Aorta (tissue), 5 donors: ENCODE measurements around the gene ABCG1. TPM values are rescaled to one million over a fixed set of nuclear protein-coding genes. Genes with fewer than 3 reads are reported as not detected.

Experiments used
- ATAC-seq: fragments of 200-7000 bp; cut with Tn5 transposase; one replicate; pipeline ENCODE4 v1.9.1; 2022; ENCODE audit warnings: moderate library complexity; ENCODE audit not compliant: low FRiP score
- DNase-seq, 2 donors: peaks; one replicate each; pipeline ENCODE4 v3.0.0-alpha.2; 2020
- H3K27ac ChIP-seq, 2 donors: one replicate each; pipeline ENCODE4 v1.5.1; 2013; ENCODE audit warnings: low read length in 2 of 2, mild to moderate bottlenecking in 2 of 2, moderate library complexity in 2 of 2, control low read depth in 1 of 2, inconsistent platforms in 1 of 2, low read depth in 1 of 2
- H3K27me3 ChIP-seq, 2 donors: one replicate each; pipeline ENCODE4 v1.6.1; 2013; ENCODE audit warnings: control low read depth in 1 of 2, low read length in 1 of 2, mild to moderate bottlenecking in 1 of 2, moderate library complexity in 1 of 2; ENCODE audit not compliant: insufficient read depth in 2 of 2, control insufficient read depth in 1 of 2
- H3K36me3 ChIP-seq, 2 donors: one replicate each; pipeline ENCODE4 v1.6.1; 2013; ENCODE audit warnings: control low read depth in 1 of 2, low read length in 1 of 2, mild to moderate bottlenecking in 1 of 2; ENCODE audit not compliant: insufficient read depth in 2 of 2, control insufficient read depth in 1 of 2
- H3K4me1 ChIP-seq, 2 donors: one replicate each; pipeline ENCODE4 v1.6.1; 2013; ENCODE audit warnings: low read length in 2 of 2, control low read depth in 1 of 2, mild to moderate bottlenecking in 1 of 2, moderate library complexity in 1 of 2; ENCODE audit not compliant: insufficient read depth in 2 of 2, control insufficient read depth in 1 of 2
- H3K4me3 ChIP-seq, 2 donors: one replicate each; pipeline ENCODE4 v1.5.1; 2013; ENCODE audit warnings: low read length in 2 of 2, control low read depth in 1 of 2, mild to moderate bottlenecking in 1 of 2
- H3K9me3 ChIP-seq: one replicate; pipeline ENCODE4 v1.6.1; 2013; ENCODE audit warnings: mild to moderate bottlenecking, low read length; ENCODE audit not compliant: control insufficient read depth
- WGBS, 2 donors: extraction: QIAGEN DNeasy Blood & Tissue Kit; methylation state at CpG; one replicate each; pipeline ENCODE4 v1.1.7; 2013; 5-methylcytosine and 5-hydroxymethylcytosine counted together
- intact Hi-C, 2 donors: fragments of 100-400 bp; cut with DNase I; formaldehyde crosslinking; loops; one replicate each; pipeline versions ENCODE4 v1.14.2 to v1.15.0; 2022
- polyA plus RNA-seq, 2 donors: library from polyadenylated mRNA; stranded (reverse); fragments of 200-250 nt; gene quantifications; one replicate each; pipeline ENCODE4 v1.2.3, GENCODE V29; 2013
- total RNA-seq, 2 donors: library from RNA; stranded (reverse); fragmentation: NEBNext Ultra II Directional; extraction: Animal tissue kit (Norgen Biotek cat#: 25700); gene quantifications; one replicate each; pipeline ENCODE4 v1.2.1, GENCODE V29; 2021
- donor health status: healthy with polysubstance abuse.
- donor health status: Bipolar disorder and iron deficiency.
- donor health status: DM: no; HTN: no; CAD: no.
- donor health status: DM: no; HTN: no; CAD: no.
- donor health status: DM: yes; HTN: yes; CAD: no.

Gene ABCG1
- total and polyA plus RNA-seq, 4 donors, result 4.8 to 24.2 (median 13.1) TPM

GRCh38 chr21:42225571-42226155 lies 6.7 kb downstream of the ABCG1 start:
- intact Hi-C loops, result no loop called here
- H3K36me3 ChIP-seq, result no peaks in the 10 kb centered on the region
- no peaks in the 10 kb centered on the region for H3K4me1 ChIP-seq
- no peaks in the 10 kb centered on the region for H3K27me3 ChIP-seq
- no peak for ATAC-seq
- no peaks in the 10 kb centered on the region for H3K9me3 ChIP-seq
- DNase-seq, result no peak
- WGBS, 2 donors, result 93 to 94% methylated on average over 13 of the region's 13 CpGs
- H3K27ac ChIP-seq, result no peak overlapping the region
- no peak overlapping the region for H3K4me3 ChIP-seq

- Histone ChIP-seq H3K9me3 (no peaks in the 10 kb centered on the region), H3K4me3 (no peak overlapping the region), H3K27ac (no peak overlapping the region), H3K27me3 (no peaks in the 10 kb centered on the region), H3K4me1 (no peaks in the 10 kb centered on the region), H3K36me3 (no peaks in the 10 kb centered on the region)
- no peak for DNase-seq
- 83 to 85% methylated on average over 2 of the region's 2 CpGs for WGBS, 2 donors
- intact Hi-C loops, result no loop called here
- no peak for ATAC-seq
Measured at GRCh38 chr21:42226626-42227025, 7.7 kb downstream of the ABCG1 start.

- Histone ChIP-seq H3K27ac (no peak overlapping the region), H3K27me3 (no peaks in the 10 kb centered on the region), H3K36me3 (no peaks in the 10 kb centered on the region), H3K9me3 (no peaks in the 10 kb centered on the region), H3K4me1 (peaks cover 0 to 2% of the 10 kb centered on the region in 2 donors), H3K4me3 (no peak overlapping the region)
- DNase-seq (peak; percentile 92 to 95), ATAC-seq (peak; percentile 93)
- intact Hi-C loops, result no loop called here
- 68 to 72% methylated on average over 10 of the region's 10 CpGs for WGBS, 2 donors
Measured at GRCh38 chr21:42227909-42228708, 9.2 kb downstream of the ABCG1 start.

GRCh38 chr21:42228709-42229220 lies 9.8 kb downstream of the ABCG1 start:
- 94 to 95% methylated on average over 11 of the region's 11 CpGs for WGBS, 2 donors
- Histone ChIP-seq H3K9me3 (no peaks in the 10 kb centered on the region), H3K36me3 (no peaks in the 10 kb centered on the region), H3K27me3 (no peaks in the 10 kb centered on the region), H3K4me3 (no peak overlapping the region), H3K4me1 (peaks cover 0 to 2% of the 10 kb centered on the region in 2 donors), H3K27ac (no peak overlapping the region)
- no peak for DNase-seq
- no peak for ATAC-seq
- intact Hi-C loops, result no loop called here

- Histone ChIP-seq H3K4me1 (peaks cover 0 to 2% of the 10 kb centered on the region in 2 donors), H3K9me3 (no peaks in the 10 kb centered on the region), H3K27me3 (no peaks in the 10 kb centered on the region), H3K36me3 (no peaks in the 10 kb centered on the region), H3K4me3 (no peak overlapping the region), H3K27ac (no peak overlapping the region)
- ATAC-seq, result no peak
- intact Hi-C loops, result no loop called here
- 84 to 93% methylated on average over 7 of the region's 7 CpGs for WGBS, 2 donors
- no peak for DNase-seq
Measured at GRCh38 chr21:42229676-42230075, 10.7 kb downstream of the ABCG1 start.

- intact Hi-C loops, result no loop called here
- Histone ChIP-seq H3K27ac (no peak overlapping the region), H3K36me3 (no peaks in the 10 kb centered on the region), H3K4me1 (peaks cover 0 to 2% of the 10 kb centered on the region in 2 donors), H3K9me3 (no peaks in the 10 kb centered on the region), H3K4me3 (no peak overlapping the region), H3K27me3 (no peaks in the 10 kb centered on the region)
- WGBS, 2 donors, result 77 to 87% methylated on average over 4 of the region's 4 CpGs
- ATAC-seq (no peak), DNase-seq (no peak)
Measured at GRCh38 chr21:42230178-42230577, 11.2 kb downstream of the ABCG1 start.

- H3K4me3 ChIP-seq, result no peak overlapping the region
- ATAC-seq, result no peak
- H3K27ac ChIP-seq, result no peak overlapping the region
- 72 to 82% methylated on average over 13 of the region's 13 CpGs for WGBS, 2 donors
- DNase-seq, result no peak
- H3K36me3 ChIP-seq, result no peaks in the 10 kb centered on the region
- peaks cover 0 to 2% of the 10 kb centered on the region in 2 donors for H3K4me1 ChIP-seq
- no peaks in the 10 kb centered on the region for H3K9me3 ChIP-seq
- intact Hi-C loops, result no loop called here
- no peaks in the 10 kb centered on the region for H3K27me3 ChIP-seq
Measured at GRCh38 chr21:42230636-42231035, 11.7 kb downstream of the ABCG1 start.

- 96 to 98% methylated on average over 2 of the region's 2 CpGs for WGBS, 2 donors
- no peak for DNase-seq
Measured at GRCh38 chr21:42231756-42232155, 12.8 kb downstream of the ABCG1 start.

More at GRCh38 chr21:42231756-42232155, 12.8 kb downstream of the ABCG1 start:
- peaks cover 0 to 2% of the 10 kb centered on the region in 2 donors for H3K4me1 ChIP-seq
- no peak overlapping the region for H3K4me3 ChIP-seq
- no peaks in the 10 kb centered on the region for H3K9me3 ChIP-seq
- no peak for ATAC-seq
- H3K27ac ChIP-seq, result no peak overlapping the region
- intact Hi-C loops, result no loop called here
- H3K36me3 ChIP-seq, result no peaks in the 10 kb centered on the region
- H3K27me3 ChIP-seq, result no peaks in the 10 kb centered on the region
